ENCODE results near the gene PANK4.

Gene PANK4

GRCh38 chr1:2506901-2507565 lies 19.4 kb downstream of the PANK4 start:
- Histone ChIP-seq H3K4me1 (ENCODE audit: control insufficient read depth, low read depth, low read length) (no peaks in the 10 kb centered on the region), H3K56ac (ENCODE audit: low read length) (no peak overlapping the region), H2BK15ac (replicated peaks; ENCODE audit: low read depth) (no peak overlapping the region), H3K4me3 (ENCODE audit: low read length) (no peak overlapping the region), H4K5ac (ENCODE audit: low read length) (no peak overlapping the region), H3K36me3 (ENCODE audit: control insufficient read depth, insufficient read depth, low read length) (peaks cover 8% of the 10 kb centered on the region), H3K18ac (ENCODE audit: low read length) (no peak overlapping the region), H3K4ac (ENCODE audit: low read depth, low read length) (no peak overlapping the region), H4K8ac (ENCODE audit: low read depth, low read length) (no peak overlapping the region), H2AK5ac (ENCODE audit: low read length) (no peak overlapping the region), H3K79me1 (ENCODE audit: low read length) (no peaks in the 10 kb centered on the region), H3K27me3 (ENCODE audit: insufficient read depth, low read length, poor library complexity) (no peaks in the 10 kb centered on the region), H2BK120ac (ENCODE audit: low read depth, low read length) (no peak overlapping the region), H3K9ac (ENCODE audit: low read length) (no peak overlapping the region), H3K79me2 (ENCODE audit: control insufficient read depth, insufficient read depth, low read length) (no peaks in the 10 kb centered on the region), H3K4me2 (ENCODE audit: low read length) (no peak overlapping the region), H3K23ac (ENCODE audit: low read length) (no peak overlapping the region), H2BK5ac (ENCODE audit: low read length) (no peak overlapping the region), H3K27ac (ENCODE audit: low read depth, low read length) (no peak overlapping the region)
- DNase-seq = no peak
- no CpG with 5 or more reads among the region's 15 CpGs for WGBS (ENCODE audit: extremely low coverage, insufficient coverage, low lambda C conversion rate)

GRCh38 chr1:2506007-2506860 lies 20.2 kb downstream of the PANK4 start:
- H2BK15ac ChIP-seq (replicated peaks; ENCODE audit: low read depth) = no peak overlapping the region
- no peak overlapping the region for H2AK5ac ChIP-seq (ENCODE audit: low read length)
- no peak overlapping the region for H3K23ac ChIP-seq (ENCODE audit: low read length)
- no peaks in the 10 kb centered on the region for H3K4me1 ChIP-seq (ENCODE audit: control insufficient read depth, low read depth, low read length)
- H3K27ac ChIP-seq (ENCODE audit: low read depth, low read length) = no peak overlapping the region
- H3K4me3 ChIP-seq (ENCODE audit: low read length) = no peak overlapping the region
- H3K27me3 ChIP-seq (ENCODE audit: insufficient read depth, low read length, poor library complexity) = no peaks in the 10 kb centered on the region
- H4K5ac ChIP-seq (ENCODE audit: low read length) = no peak overlapping the region
- no peak overlapping the region for H4K8ac ChIP-seq (ENCODE audit: low read depth, low read length)
- H3K56ac ChIP-seq (ENCODE audit: low read length) = no peak overlapping the region
- WGBS (ENCODE audit: extremely low coverage, insufficient coverage, low lambda C conversion rate) = no CpG with 5 or more reads among the region's 30 CpGs
- H2BK5ac ChIP-seq (ENCODE audit: low read length) = no peak overlapping the region
- H3K79me1 ChIP-seq (ENCODE audit: low read length) = no peaks in the 10 kb centered on the region
- no peak overlapping the region for H3K18ac ChIP-seq (ENCODE audit: low read length)
- H3K36me3 ChIP-seq (ENCODE audit: control insufficient read depth, insufficient read depth, low read length) = peaks cover 8% of the 10 kb centered on the region
- DNase-seq = no peak
- H3K4me2 ChIP-seq (ENCODE audit: low read length) = no peak overlapping the region
- H3K79me2 ChIP-seq (ENCODE audit: control insufficient read depth, insufficient read depth, low read length) = no peaks in the 10 kb centered on the region
- no peak overlapping the region for H3K9ac ChIP-seq (ENCODE audit: low read length)
- no peak overlapping the region for H2BK120ac ChIP-seq (ENCODE audit: low read depth, low read length)
- no peak overlapping the region for H3K4ac ChIP-seq (ENCODE audit: low read depth, low read length)

GRCh38 chr1:2505461-2505994 lies 20.9 kb downstream of the PANK4 start:
- no peaks in the 10 kb centered on the region for H3K27me3 ChIP-seq (ENCODE audit: insufficient read depth, low read length, poor library complexity)
- H3K56ac ChIP-seq (ENCODE audit: low read length) = no peak overlapping the region
- H2BK15ac ChIP-seq (replicated peaks; ENCODE audit: low read depth) = no peak overlapping the region
- H3K27ac ChIP-seq (ENCODE audit: low read depth, low read length) = no peak overlapping the region
- H3K36me3 ChIP-seq (ENCODE audit: control insufficient read depth, insufficient read depth, low read length) = peaks cover 8% of the 10 kb centered on the region
- H3K9ac ChIP-seq (ENCODE audit: low read length) = no peak overlapping the region
- no peak overlapping the region for H3K4me3 ChIP-seq (ENCODE audit: low read length)
- no CpG with 5 or more reads among the region's 21 CpGs for WGBS (ENCODE audit: extremely low coverage, insufficient coverage, low lambda C conversion rate)
- no peak overlapping the region for H3K18ac ChIP-seq (ENCODE audit: low read length)
- DNase-seq = no peak
- no peak overlapping the region for H4K5ac ChIP-seq (ENCODE audit: low read length)
- H3K23ac ChIP-seq (ENCODE audit: low read length) = no peak overlapping the region
- no peak overlapping the region for H2AK5ac ChIP-seq (ENCODE audit: low read length)
- no peaks in the 10 kb centered on the region for H3K4me1 ChIP-seq (ENCODE audit: control insufficient read depth, low read depth, low read length)
- no peak overlapping the region for H4K8ac ChIP-seq (ENCODE audit: low read depth, low read length)
- H2BK5ac ChIP-seq (ENCODE audit: low read length) = no peak overlapping the region
- H3K79me2 ChIP-seq (ENCODE audit: control insufficient read depth, insufficient read depth, low read length) = no peaks in the 10 kb centered on the region
- H3K4me2 ChIP-seq (ENCODE audit: low read length) = no peak overlapping the region
- H3K4ac ChIP-seq (ENCODE audit: low read depth, low read length) = no peak overlapping the region
- no peaks in the 10 kb centered on the region for H3K79me1 ChIP-seq (ENCODE audit: low read length)
- H2BK120ac ChIP-seq (ENCODE audit: low read depth, low read length) = no peak overlapping the region

GRCh38 chr1:2504949-2505272 lies 21.5 kb downstream of the PANK4 start:
- Histone ChIP-seq H4K8ac (ENCODE audit: low read depth, low read length) (no peak overlapping the region), H3K23ac (ENCODE audit: low read length) (no peak overlapping the region), H3K79me1 (ENCODE audit: low read length) (no peaks in the 10 kb centered on the region), H2BK15ac (replicated peaks; ENCODE audit: low read depth) (no peak overlapping the region), H4K5ac (ENCODE audit: low read length) (no peak overlapping the region), H3K79me2 (ENCODE audit: control insufficient read depth, insufficient read depth, low read length) (no peaks in the 10 kb centered on the region), H2BK5ac (ENCODE audit: low read length) (no peak overlapping the region), H3K36me3 (ENCODE audit: control insufficient read depth, insufficient read depth, low read length) (peaks cover 6% of the 10 kb centered on the region), H3K9ac (ENCODE audit: low read length) (no peak overlapping the region), H3K4me3 (ENCODE audit: low read length) (no peak overlapping the region), H2AK5ac (ENCODE audit: low read length) (no peak overlapping the region), H3K4me2 (ENCODE audit: low read length) (no peak overlapping the region), H3K27ac (ENCODE audit: low read depth, low read length) (no peak overlapping the region), H3K4ac (ENCODE audit: low read depth, low read length) (no peak overlapping the region), H3K18ac (ENCODE audit: low read length) (no peak overlapping the region), H3K27me3 (ENCODE audit: insufficient read depth, low read length, poor library complexity) (no peaks in the 10 kb centered on the region), H2BK120ac (ENCODE audit: low read depth, low read length) (no peak overlapping the region), H3K56ac (ENCODE audit: low read length) (no peak overlapping the region), H3K4me1 (ENCODE audit: control insufficient read depth, low read depth, low read length) (no peaks in the 10 kb centered on the region)
- DNase-seq = no peak
- no CpG with 5 or more reads among the region's 22 CpGs for WGBS (ENCODE audit: extremely low coverage, insufficient coverage, low lambda C conversion rate)

GRCh38 chr1:2504225-2504948 lies 22.0 kb downstream of the PANK4 start:
- Histone ChIP-seq H3K27ac (ENCODE audit: low read depth, low read length) (no peak overlapping the region), H3K23ac (ENCODE audit: low read length) (no peak overlapping the region), H3K4me1 (ENCODE audit: control insufficient read depth, low read depth, low read length) (no peaks in the 10 kb centered on the region), H2BK5ac (ENCODE audit: low read length) (no peak overlapping the region), H3K79me2 (ENCODE audit: control insufficient read depth, insufficient read depth, low read length) (no peaks in the 10 kb centered on the region), H3K9ac (ENCODE audit: low read length) (no peak overlapping the region), H3K36me3 (ENCODE audit: control insufficient read depth, insufficient read depth, low read length) (peaks cover 4% of the 10 kb centered on the region), H3K27me3 (ENCODE audit: insufficient read depth, low read length, poor library complexity) (no peaks in the 10 kb centered on the region), H3K4ac (ENCODE audit: low read depth, low read length) (no peak overlapping the region), H3K4me2 (ENCODE audit: low read length) (no peak overlapping the region), H3K56ac (ENCODE audit: low read length) (no peak overlapping the region), H3K4me3 (ENCODE audit: low read length) (no peak overlapping the region), H4K8ac (ENCODE audit: low read depth, low read length) (no peak overlapping the region), H2BK120ac (ENCODE audit: low read depth, low read length) (no peak overlapping the region), H3K79me1 (ENCODE audit: low read length) (no peaks in the 10 kb centered on the region), H4K5ac (ENCODE audit: low read length) (no peak overlapping the region), H2BK15ac (replicated peaks; ENCODE audit: low read depth) (no peak overlapping the region), H2AK5ac (ENCODE audit: low read length) (no peak overlapping the region), H3K18ac (ENCODE audit: low read length) (no peak overlapping the region)
- DNase-seq = no peak
- WGBS (ENCODE audit: extremely low coverage, insufficient coverage, low lambda C conversion rate) = no CpG with 5 or more reads among the region's 36 CpGs

Measured in mesendoderm (in vitro differentiated cells).